K562 (cell line): ENCODE results near the gene CD9. TPM values are rescaled to one million over a fixed set of nuclear protein-coding genes. Genes with fewer than 3 reads are reported as not detected.

Experiments used
- ATAC-seq: fragments of 200-7000 bp; cut with Tn5 transposase; 3 replicates; pipeline ENCODE4 v1.9.1; 2020; ENCODE audit warnings: moderate library complexity
- BruUV-seq: library from RNA; stranded (reverse); fragments of 400-500 nt; replicated peaks from 2 replicates; lab custom pipeline; 2021; lab: Mats Ljungman, UMichigan
- CTCF ChIA-PET: fragments of 300-600 bp; formaldehyde crosslinking; extraction: SDS; loops from one replicate; lab custom pipeline; 2021; ENCODE audit warnings: low intra/inter-chr PET ratio; lab: Yijun Ruan, JAX
- POLR2A ChIA-PET: fragments of 300-600, 350-650 bp; sonication (Branson Sonifier 250); formaldehyde crosslinking; extraction: SDS; loops from one replicate; lab custom pipeline; 2021; ENCODE audit warnings: antibody characterized with exemption, inconsistent platforms; lab: Yijun Ruan, JAX
- DNase-seq, 4 experiments: peaks; one replicate each; pipeline versions ENCODE4 v3.0.0 to v3.0.0-alpha.2; 2011 to 2018; ENCODE audit warnings: low spot score in 3 of 4, mixed read lengths in 3 of 4; ENCODE audit errors: extremely low read depth in 1 of 4
- FAIRE-seq: peaks from 2 replicates; lab custom pipeline; 2011; peaks lifted over from hg19 to GRCh38; lab: Jason Lieb, UNC
- H2AFZ ChIP-seq: 2 replicates; pipeline ENCODE4 v1.6.0; 2011; ENCODE audit warnings: low read depth, low read length, control low read depth, inconsistent platforms
- H3K27ac ChIP-seq: fragments of 200-600 bp; 3 replicates; pipeline ENCODE4 v1.8.0; 2011; ENCODE audit warnings: low read depth, mild to moderate bottlenecking, control low read depth, inconsistent platforms, low read length, moderate library complexity, mixed read lengths; ENCODE audit errors: extremely low read depth
- H3K27me3 ChIP-seq, 2 experiments: fragments of 300-600 bp in 1 of 2; 2 replicates in 1 of 2; 3 replicates in 1 of 2; pipeline versions ENCODE4 v1.6.0 to v1.8.0; 2011; ENCODE audit warnings: inconsistent platforms in 2 of 2, low read length in 2 of 2, mild to moderate bottlenecking in 1 of 2, mixed read lengths in 1 of 2, moderate library complexity in 1 of 2; ENCODE audit not compliant: control insufficient read depth in 2 of 2, insufficient read depth in 2 of 2
- H3K36me3 ChIP-seq: fragments of 300-600 bp; 3 replicates; pipeline ENCODE4 v1.8.0; 2011; ENCODE audit warnings: mild to moderate bottlenecking, low read length, inconsistent platforms; ENCODE audit not compliant: control insufficient read depth, insufficient read depth
- H3K4me1 ChIP-seq, 2 experiments: fragments of 200-600 bp in 1 of 2; replicated peaks in 1 of 2; 2 replicates in 1 of 2; 3 replicates in 1 of 2; pipeline versions ENCODE4 v1.5.1 to v1.8.0; 2011; ENCODE audit warnings: inconsistent platforms in 2 of 2, low read length in 2 of 2, mild to moderate bottlenecking in 1 of 2, mixed read lengths in 1 of 2, moderate library complexity in 1 of 2; ENCODE audit not compliant: control insufficient read depth in 2 of 2, insufficient read depth in 2 of 2
- H3K4me2 ChIP-seq: 2 replicates; pipeline ENCODE4 v1.6.1; 2011; ENCODE audit warnings: low read length, control low read depth, inconsistent platforms, mixed read lengths; ENCODE audit not compliant: insufficient read depth
- H3K4me3 ChIP-seq: fragments of 200-600 bp; sonication (generic), shearing (Covaris generic); 2 replicates; pipeline ENCODE4 v1.5.1; 2016; ENCODE audit warnings: control low read depth, inconsistent platforms
- H3K79me2 ChIP-seq: fragments of 200-600 bp; 3 replicates; pipeline ENCODE4 v1.8.0; 2011; ENCODE audit warnings: low read length, inconsistent platforms; ENCODE audit not compliant: control insufficient read depth, insufficient read depth
- H3K9ac ChIP-seq, 2 experiments: 2 replicates each; pipeline versions ENCODE4 v1.6.0 to v1.6.1; 2011; ENCODE audit warnings: low read depth in 2 of 2, low read length in 2 of 2, control low read depth in 1 of 2, inconsistent platforms in 1 of 2, mild to moderate bottlenecking in 1 of 2, mixed read lengths in 1 of 2; ENCODE audit not compliant: insufficient read depth in 1 of 2
- H3K9me1 ChIP-seq: one replicate; pipeline ENCODE4 v1.6.0; 2011; ENCODE audit warnings: inconsistent platforms, mild to moderate bottlenecking, low read length, moderate library complexity; ENCODE audit not compliant: control insufficient read depth, insufficient read depth
- H3K9me3 ChIP-seq: replicated peaks from 2 replicates; pipeline ENCODE4 v1.5.1; 2011; ENCODE audit warnings: low read depth, low read length, inconsistent platforms; ENCODE audit not compliant: control insufficient read depth, insufficient read depth
- H4K20me1 ChIP-seq: replicated peaks from 2 replicates; pipeline ENCODE4 v1.6.1; 2011; ENCODE audit warnings: low read length, inconsistent platforms, mixed read lengths; ENCODE audit not compliant: control insufficient read depth, insufficient read depth
- CHD4 ChIP-seq: fragments of 200-600 bp; sonication (generic); IDR thresholded peaks from 3 replicates; pipeline ENCODE4 v1.6.1; 2012; ENCODE audit warnings: low read depth, mild to moderate bottlenecking, mixed read lengths, low read length, inconsistent platforms; ENCODE audit not compliant: insufficient read depth, insufficient replicate concordance, poor library complexity, severe bottlenecking
- NFIC ChIP-seq: fragments of 450-650 bp; IDR thresholded peaks from 2 replicates; pipeline ENCODE4 v1.6.1; 2017; ENCODE audit warnings: mild to moderate bottlenecking, inconsistent platforms
- NFRKB ChIP-seq: fragments of 450-650 bp; IDR thresholded peaks from 2 replicates; pipeline ENCODE4 v1.6.1; 2016; ENCODE audit warnings: low read depth
- PHB2 ChIP-seq: fragments of 450-650 bp; IDR thresholded peaks from 2 replicates; pipeline ENCODE4 v1.6.1; 2017; ENCODE audit warnings: low read depth
- PURB ChIP-seq: sonication (generic); formaldehyde crosslinking; IDR thresholded peaks from 2 replicates; pipeline ENCODE4 v1.9.0; 2021; ENCODE audit warnings: low read depth, mild to moderate bottlenecking, missing genetic modification reagents
- SPI1 ChIP-seq: IDR thresholded peaks from 2 replicates; pipeline ENCODE4 v1.6.1; 2011; ENCODE audit warnings: low read depth, low read length, control low read depth, borderline replicate concordance
- ZFP1 ChIP-seq: fragments of 450-650 bp; formaldehyde crosslinking; IDR thresholded peaks from 2 replicates; pipeline ENCODE4 v1.4.0; 2020; ENCODE audit warnings: mild to moderate bottlenecking, mixed read lengths
- WGBS: fragments of 100-300 bp; shearing (Covaris generic); methylation state at CpG from one replicate; pipeline ENCODE4 v1.1.6; 2016; ENCODE audit warnings: low coverage, mixed read lengths; ENCODE audit not compliant: insufficient coverage; ENCODE audit errors: missing lambda C conversion rate; 5-methylcytosine and 5-hydroxymethylcytosine counted together
- in situ Hi-C: fragments of 300-500 bp; cut with MboI; formaldehyde crosslinking; loops from 4 replicates; pipeline ENCODE4 v1.15.0; 2018; ENCODE audit warnings: inconsistent platforms, mixed read lengths
- intact Hi-C: fragments of 100-400 bp; cut with micrococcal nuclease; formaldehyde crosslinking; loops from 2 replicates; pipeline ENCODE4 v1.14.2; 2022
- polyA plus RNA-seq, 8 experiments: library from polyadenylated mRNA; depleted of rRNA in 4 of 8; stranded (reverse) in 5 of 8; unstranded in 3 of 8; fragments of >200 nt; fragmentation: Nextera tagmentation in 2 of 8; fragmentation: Illumina TruSeq in 1 of 8; extraction: Ambion mirVana in 2 of 8; extraction: Trizol in 1 of 8; gene quantifications; 2 replicates each; pipeline versions ENCODE4 v1.2.1 to v1.2.3, GENCODE V29; 2011 to 2014; ENCODE audit warnings: inconsistent platforms in 1 of 8, missing spikeins in 1 of 8
- total RNA-seq, 7 experiments: library from RNA; depleted of rRNA in 6 of 7; stranded (reverse); fragments of >200 nt in 6 of 7; fragmentation: Illumina TruSeq in 2 of 7; extraction: Trizol in 2 of 7; gene quantifications; 2 replicates each; pipeline versions ENCODE4 v1.2.1 to v1.2.3, GENCODE V29; 2011 to 2021; ENCODE audit warnings: low replicate concordance in 1 of 7
- TF ChIP-seq, protein P1 (sequence below): IDR thresholded peaks from 2 replicates; pipeline ENCODE4 v1.6.1; 2012; ENCODE audit warnings: low read depth, low read length, improper control_type of control experiment, borderline replicate concordance
- TF ChIP-seq, protein P2 (sequence below): fragments of 450-650 bp; formaldehyde crosslinking; IDR thresholded peaks from 2 replicates; pipeline ENCODE4 v1.4.0; 2022; ENCODE audit warnings: mild to moderate bottlenecking, moderate library complexity
- TF ChIP-seq, protein P3 (sequence below): fragments of 250-450 bp; sonication (Bioruptor Pico); IDR thresholded peaks from 2 replicates; pipeline ENCODE4 v1.8.0; 2021; ENCODE audit warnings: moderate library complexity, mild to moderate bottlenecking, inconsistent platforms
- TF ChIP-seq, protein P4 (sequence below): fragments of 200-800 bp; sonication (Bioruptor generic); IDR thresholded peaks from 2 replicates; pipeline ENCODE4 v1.6.1; 2016; ENCODE audit warnings: missing genetic modification characterization, missing compliant biosample characterization

The CD9 gene
- total and polyA plus RNA-seq, 9 of the 15 experiments (the other 6 are each of a cell fraction or from before 2014, with no cell fraction given): 0.43 to 5.6 (median 0.62) TPM

DNA sequence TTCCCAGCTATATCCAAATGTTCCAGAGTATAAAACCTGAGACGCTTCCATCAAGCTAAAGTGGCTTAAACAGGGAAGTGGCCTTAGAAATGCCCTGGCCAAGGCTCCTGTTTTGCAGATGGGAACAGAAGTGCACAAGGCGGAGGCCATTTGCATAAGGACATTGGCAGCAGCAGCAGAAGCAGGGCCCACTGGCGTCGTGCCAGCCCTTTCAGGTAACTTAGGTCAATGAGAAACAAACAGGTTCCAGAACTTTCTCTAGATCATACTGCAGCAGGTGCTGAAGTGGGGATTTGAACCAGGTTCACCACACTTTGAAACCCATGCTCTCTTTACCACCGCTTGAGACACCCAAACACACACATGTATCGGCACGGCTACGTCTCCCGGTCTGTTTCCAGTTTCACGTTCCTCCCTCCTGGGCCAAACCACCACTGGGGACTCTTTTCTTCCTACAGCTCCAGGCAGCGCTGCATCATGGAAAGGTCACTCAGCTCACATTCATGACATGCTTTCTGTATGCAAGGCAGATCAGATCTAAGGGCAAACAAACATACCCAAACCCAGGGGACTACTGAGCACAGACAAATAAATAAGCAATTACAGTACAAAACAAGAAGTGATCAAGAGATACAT, 64.3 kb downstream of the CD9 start:
- no TSS peak for BruUV-seq
- H3K79me2 ChIP-seq: no peaks in the 10 kb centered on the region
- ATAC-seq (peak; percentile 9; the same call in 1 of the 3 replicates), FAIRE-seq (peak; percentile 74), DNase-seq (no peak)
- H3K36me3 ChIP-seq: no peaks in the 10 kb centered on the region
- 17% methylated on average over 10 of the region's 11 CpGs for WGBS
- no peak overlapping the region for H3K27ac ChIP-seq
- H3K4me1 ChIP-seq: peaks cover 27 to 31% of the 10 kb centered on the region in 2 experiments
- H3K4me2 ChIP-seq: peak overlapping the region; percentile 41; the same call in 1 of the 2 replicates
- intact Hi-C loops (no loop called here), in situ Hi-C loops (no loop called here)
- H3K9me1 ChIP-seq: no peaks in the 10 kb centered on the region
- ChIA-PET POLR2A (interaction anchor here (0.6 to 1.5 kb wide), 4 partner anchors 9 to 27 kb away, joined by 3 to 4 read pairs (median 3); no protein-coding TSS in a partner anchor), CTCF (no interaction called here)
- H3K9ac ChIP-seq: no peak overlapping the region
- no peaks in the 10 kb centered on the region for H3K9me3 ChIP-seq
- no peak overlapping the region for H3K4me3 ChIP-seq
- H3K27me3 ChIP-seq: no peaks in the 10 kb centered on the region
- H2AFZ ChIP-seq: no peak overlapping the region
- H4K20me1 ChIP-seq: peaks cover 6% of the 10 kb centered on the region; the same call in 1 of the 2 replicates
- TF ChIP-seq NFRKB (no peak), SPI1 (peak; percentile 59; the same call in 1 of the 2 replicates), PURB (no peak), PHB2 (no peak), CHD4 (no peak), NFIC (peak; percentile 57; the same call in 1 of the 2 replicates), ZFP1 (no peak)
- TF ChIP-seq, protein P1, sequence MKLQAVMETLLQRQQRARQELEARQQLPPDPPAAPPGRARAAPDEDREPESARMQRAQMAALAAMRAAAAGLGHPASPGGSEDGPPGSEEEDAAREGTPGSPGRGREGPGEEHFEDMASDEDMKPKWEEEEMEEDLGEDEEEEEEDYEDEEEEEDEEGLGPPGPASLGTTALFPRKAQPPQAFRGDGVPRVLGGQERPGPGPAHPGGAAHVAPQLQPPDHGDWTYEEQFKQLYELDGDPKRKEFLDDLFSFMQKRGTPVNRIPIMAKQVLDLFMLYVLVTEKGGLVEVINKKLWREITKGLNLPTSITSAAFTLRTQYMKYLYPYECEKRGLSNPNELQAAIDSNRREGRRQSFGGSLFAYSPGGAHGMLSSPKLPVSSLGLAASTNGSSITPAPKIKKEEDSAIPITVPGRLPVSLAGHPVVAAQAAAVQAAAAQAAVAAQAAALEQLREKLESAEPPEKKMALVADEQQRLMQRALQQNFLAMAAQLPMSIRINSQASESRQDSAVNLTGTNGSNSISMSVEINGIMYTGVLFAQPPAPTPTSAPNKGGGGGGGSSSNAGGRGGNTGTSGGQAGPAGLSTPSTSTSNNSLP: no peak
- TF ChIP-seq, protein P2, sequence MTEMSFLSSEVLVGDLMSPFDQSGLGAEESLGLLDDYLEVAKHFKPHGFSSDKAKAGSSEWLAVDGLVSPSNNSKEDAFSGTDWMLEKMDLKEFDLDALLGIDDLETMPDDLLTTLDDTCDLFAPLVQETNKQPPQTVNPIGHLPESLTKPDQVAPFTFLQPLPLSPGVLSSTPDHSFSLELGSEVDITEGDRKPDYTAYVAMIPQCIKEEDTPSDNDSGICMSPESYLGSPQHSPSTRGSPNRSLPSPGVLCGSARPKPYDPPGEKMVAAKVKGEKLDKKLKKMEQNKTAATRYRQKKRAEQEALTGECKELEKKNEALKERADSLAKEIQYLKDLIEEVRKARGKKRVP (CRISPR knock-in tag): no peak
- TF ChIP-seq, protein P3, sequence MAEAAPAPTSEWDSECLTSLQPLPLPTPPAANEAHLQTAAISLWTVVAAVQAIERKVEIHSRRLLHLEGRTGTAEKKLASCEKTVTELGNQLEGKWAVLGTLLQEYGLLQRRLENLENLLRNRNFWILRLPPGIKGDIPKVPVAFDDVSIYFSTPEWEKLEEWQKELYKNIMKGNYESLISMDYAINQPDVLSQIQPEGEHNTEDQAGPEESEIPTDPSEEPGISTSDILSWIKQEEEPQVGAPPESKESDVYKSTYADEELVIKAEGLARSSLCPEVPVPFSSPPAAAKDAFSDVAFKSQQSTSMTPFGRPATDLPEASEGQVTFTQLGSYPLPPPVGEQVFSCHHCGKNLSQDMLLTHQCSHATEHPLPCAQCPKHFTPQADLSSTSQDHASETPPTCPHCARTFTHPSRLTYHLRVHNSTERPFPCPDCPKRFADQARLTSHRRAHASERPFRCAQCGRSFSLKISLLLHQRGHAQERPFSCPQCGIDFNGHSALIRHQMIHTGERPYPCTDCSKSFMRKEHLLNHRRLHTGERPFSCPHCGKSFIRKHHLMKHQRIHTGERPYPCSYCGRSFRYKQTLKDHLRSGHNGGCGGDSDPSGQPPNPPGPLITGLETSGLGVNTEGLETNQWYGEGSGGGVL (CRISPR knock-in tag): no peak
- TF ChIP-seq, protein P4, sequence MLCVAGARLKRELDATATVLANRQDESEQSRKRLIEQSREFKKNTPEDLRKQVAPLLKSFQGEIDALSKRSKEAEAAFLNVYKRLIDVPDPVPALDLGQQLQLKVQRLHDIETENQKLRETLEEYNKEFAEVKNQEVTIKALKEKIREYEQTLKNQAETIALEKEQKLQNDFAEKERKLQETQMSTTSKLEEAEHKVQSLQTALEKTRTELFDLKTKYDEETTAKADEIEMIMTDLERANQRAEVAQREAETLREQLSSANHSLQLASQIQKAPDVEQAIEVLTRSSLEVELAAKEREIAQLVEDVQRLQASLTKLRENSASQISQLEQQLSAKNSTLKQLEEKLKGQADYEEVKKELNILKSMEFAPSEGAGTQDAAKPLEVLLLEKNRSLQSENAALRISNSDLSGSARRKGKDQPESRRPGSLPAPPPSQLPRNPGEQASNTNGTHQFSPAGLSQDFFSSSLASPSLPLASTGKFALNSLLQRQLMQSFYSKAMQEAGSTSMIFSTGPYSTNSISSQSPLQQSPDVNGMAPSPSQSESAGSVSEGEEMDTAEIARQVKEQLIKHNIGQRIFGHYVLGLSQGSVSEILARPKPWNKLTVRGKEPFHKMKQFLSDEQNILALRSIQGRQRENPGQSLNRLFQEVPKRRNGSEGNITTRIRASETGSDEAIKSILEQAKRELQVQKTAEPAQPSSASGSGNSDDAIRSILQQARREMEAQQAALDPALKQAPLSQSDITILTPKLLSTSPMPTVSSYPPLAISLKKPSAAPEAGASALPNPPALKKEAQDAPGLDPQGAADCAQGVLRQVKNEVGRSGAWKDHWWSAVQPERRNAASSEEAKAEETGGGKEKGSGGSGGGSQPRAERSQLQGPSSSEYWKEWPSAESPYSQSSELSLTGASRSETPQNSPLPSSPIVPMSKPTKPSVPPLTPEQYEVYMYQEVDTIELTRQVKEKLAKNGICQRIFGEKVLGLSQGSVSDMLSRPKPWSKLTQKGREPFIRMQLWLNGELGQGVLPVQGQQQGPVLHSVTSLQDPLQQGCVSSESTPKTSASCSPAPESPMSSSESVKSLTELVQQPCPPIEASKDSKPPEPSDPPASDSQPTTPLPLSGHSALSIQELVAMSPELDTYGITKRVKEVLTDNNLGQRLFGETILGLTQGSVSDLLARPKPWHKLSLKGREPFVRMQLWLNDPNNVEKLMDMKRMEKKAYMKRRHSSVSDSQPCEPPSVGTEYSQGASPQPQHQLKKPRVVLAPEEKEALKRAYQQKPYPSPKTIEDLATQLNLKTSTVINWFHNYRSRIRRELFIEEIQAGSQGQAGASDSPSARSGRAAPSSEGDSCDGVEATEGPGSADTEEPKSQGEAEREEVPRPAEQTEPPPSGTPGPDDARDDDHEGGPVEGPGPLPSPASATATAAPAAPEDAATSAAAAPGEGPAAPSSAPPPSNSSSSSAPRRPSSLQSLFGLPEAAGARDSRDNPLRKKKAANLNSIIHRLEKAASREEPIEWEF: no peak
